ENCODE measurements around the gene BNC2. TPM values are rescaled to one million over a fixed set of nuclear protein-coding genes. Genes with fewer than 3 reads are reported as not detected.

The BNC2 gene
- total RNA-seq, 1 experiment from 2014 or later: 43.6 TPM

DNA sequence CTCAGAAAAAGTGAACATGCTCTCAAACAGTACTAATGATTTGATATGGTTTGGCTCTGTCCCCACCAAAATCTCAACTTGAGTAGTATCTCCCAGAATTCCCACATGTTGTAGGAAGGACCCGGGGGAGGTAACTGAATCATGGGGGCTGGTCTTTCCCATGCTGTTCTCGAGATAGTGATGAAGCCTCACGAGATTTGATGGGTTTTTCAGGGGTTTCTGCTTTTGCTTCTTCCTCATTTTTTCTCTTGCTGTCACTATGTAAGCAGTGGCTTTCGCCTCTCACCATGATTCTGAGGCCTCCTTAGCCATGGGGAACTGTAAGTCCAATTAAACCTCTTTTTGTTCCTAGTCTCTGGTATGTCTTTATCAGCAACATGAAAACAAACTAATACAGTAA is 401.3 kb downstream of the BNC2 start:
- no peak overlapping the region for H3K14ac ChIP-seq (ENCODE audit: insufficient read depth, low read length)
- H2BK120ac ChIP-seq (ENCODE audit: low read depth, low read length, poor library complexity, severe bottlenecking): no peak overlapping the region
- Mint-ChIP-seq H3K36me3 (ENCODE audit: insufficient read depth in 1 of 3, low read depth in 3 of 3) (peaks cover 25 to 50% (median 32%) of the 10 kb centered on the region in 3 experiments), H3K4me3 (no peak overlapping the region), H3K4me1 (peaks cover 4 to 5% of the 10 kb centered on the region in 2 experiments), H3K9me3 (peaks cover 18 to 23% of the 10 kb centered on the region in 2 experiments), H3K27ac (peak overlapping the region in 1 of 3 experiments; percentile 25; a peak in 1 of 7 replicates), H3K27me3 (ENCODE audit: low read depth) (no peaks in the 10 kb centered on the region)
- H4K91ac ChIP-seq (ENCODE audit: insufficient read length, low read depth, low read length): no peak overlapping the region
- no peak overlapping the region for H3K18ac ChIP-seq (ENCODE audit: insufficient read length, low read depth, low read length)
- H4K8ac ChIP-seq (replicated peaks; ENCODE audit: insufficient read length, low read depth, low read length): no peak overlapping the region
- no peak overlapping the region for H3K4me2 ChIP-seq (ENCODE audit: insufficient read depth, insufficient read length, low read length)
- no peak overlapping the region for H3T11ph ChIP-seq (ENCODE audit: low read length)
- no peak overlapping the region for H2AK5ac ChIP-seq (ENCODE audit: insufficient read length, low read length)
- no peak overlapping the region for H2BK5ac ChIP-seq (ENCODE audit: insufficient read length, low read length)
- DNase-seq: no peak
- no peak overlapping the region for H3K27ac ChIP-seq (ENCODE audit: insufficient read length, low read depth, low read length)
- H3K79me1 ChIP-seq (ENCODE audit: insufficient read depth, low read depth, low read length, poor library complexity, severe bottlenecking): no peaks in the 10 kb centered on the region
- no peak overlapping the region for H4K5ac ChIP-seq (ENCODE audit: insufficient read length, low read depth, low read length)
- H3K23ac ChIP-seq (ENCODE audit: insufficient read length, low read depth, low read length): no peak overlapping the region
- TF ChIP-seq, protein P1, sequence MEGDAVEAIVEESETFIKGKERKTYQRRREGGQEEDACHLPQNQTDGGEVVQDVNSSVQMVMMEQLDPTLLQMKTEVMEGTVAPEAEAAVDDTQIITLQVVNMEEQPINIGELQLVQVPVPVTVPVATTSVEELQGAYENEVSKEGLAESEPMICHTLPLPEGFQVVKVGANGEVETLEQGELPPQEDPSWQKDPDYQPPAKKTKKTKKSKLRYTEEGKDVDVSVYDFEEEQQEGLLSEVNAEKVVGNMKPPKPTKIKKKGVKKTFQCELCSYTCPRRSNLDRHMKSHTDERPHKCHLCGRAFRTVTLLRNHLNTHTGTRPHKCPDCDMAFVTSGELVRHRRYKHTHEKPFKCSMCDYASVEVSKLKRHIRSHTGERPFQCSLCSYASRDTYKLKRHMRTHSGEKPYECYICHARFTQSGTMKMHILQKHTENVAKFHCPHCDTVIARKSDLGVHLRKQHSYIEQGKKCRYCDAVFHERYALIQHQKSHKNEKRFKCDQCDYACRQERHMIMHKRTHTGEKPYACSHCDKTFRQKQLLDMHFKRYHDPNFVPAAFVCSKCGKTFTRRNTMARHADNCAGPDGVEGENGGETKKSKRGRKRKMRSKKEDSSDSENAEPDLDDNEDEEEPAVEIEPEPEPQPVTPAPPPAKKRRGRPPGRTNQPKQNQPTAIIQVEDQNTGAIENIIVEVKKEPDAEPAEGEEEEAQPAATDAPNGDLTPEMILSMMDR (conservative IDR thresholded peaks at IDR 0.05): no peak
- H3K9me3 ChIP-seq (ENCODE audit: control insufficient read depth, low read depth, low read length): no peaks in the 10 kb centered on the region
- no peak overlapping the region for H3K4ac ChIP-seq (ENCODE audit: low read depth, low read length)
- no peak overlapping the region for H3K56ac ChIP-seq (ENCODE audit: insufficient read length, low read depth, low read length)
- H2BK20ac ChIP-seq (ENCODE audit: low read depth, low read length, poor library complexity, severe bottlenecking): no peak overlapping the region
- H2BK12ac ChIP-seq (ENCODE audit: insufficient read length, low read depth, low read length): no peak overlapping the region
- no peaks in the 10 kb centered on the region for H3K4me1 ChIP-seq (ENCODE audit: insufficient read depth, low read length)
- no peak overlapping the region for H2BK15ac ChIP-seq (ENCODE audit: low read depth, low read length)
- no peaks in the 10 kb centered on the region for H3K23me2 ChIP-seq (ENCODE audit: insufficient read length, low read depth, low read length, poor library complexity, severe bottlenecking)
- no CpG with 5 or more reads among the region's 4 CpGs for WGBS (ENCODE audit: extremely low coverage, insufficient read length, low lambda C conversion rate)
- no peaks in the 10 kb centered on the region for H4K20me1 ChIP-seq (ENCODE audit: control insufficient read depth, insufficient read depth, insufficient read length)
- H3K27me3 ChIP-seq (ENCODE audit: insufficient read depth, low read length): no peaks in the 10 kb centered on the region
- H3K9ac ChIP-seq (ENCODE audit: extremely low read depth, insufficient read length, low read length): no peak overlapping the region
- H3K79me2 ChIP-seq (ENCODE audit: insufficient read depth, low read length): no peaks in the 10 kb centered on the region
- H2AFZ ChIP-seq (ENCODE audit: low read length): no peak overlapping the region

Measured in H9 (cell line).